Tibial artery (tissue), 4 donors: ENCODE results near the gene ABCA12.

ENCODE experiments used
- DNase-seq, 2 donors: peaks; one replicate each; pipeline ENCODE4 v3.0.0-alpha.2; 2019
- H3K27ac ChIP-seq, 2 donors: fragments of 200-600 bp; sonication (generic) in 1 of 2; 1 replicate in 1 of 2; 2 replicates in 1 of 2; pipeline ENCODE4 v1.5.1; 2018 to 2019; ENCODE audit warnings: mild to moderate bottlenecking in 1 of 2
- H3K27me3 ChIP-seq, 2 donors: fragments of 200-600 bp; sonication (generic) in 1 of 2; one replicate each; pipeline versions ENCODE4 v1.5.1 to v1.6.0; 2016 to 2019
- H3K36me3 ChIP-seq, 3 donors: fragments of 200-600 bp; sonication (generic) in 2 of 3; one replicate each; pipeline ENCODE4 v1.5.1; 2016 to 2019; ENCODE audit warnings: mild to moderate bottlenecking in 2 of 3
- H3K4me1 ChIP-seq, 4 donors: fragments of 200-600 bp; sonication (generic) in 2 of 4; 1 replicate in 3 of 4; 2 replicates in 1 of 4; pipeline ENCODE4 v1.5.1; 2016 to 2019
- H3K4me3 ChIP-seq, 2 donors: fragments of 200-600 bp; sonication (generic) in 1 of 2; 1 replicate in 1 of 2; 2 replicates in 1 of 2; pipeline ENCODE4 v1.5.1; 2018 to 2019; ENCODE audit warnings: mild to moderate bottlenecking in 2 of 2
- H3K9me3 ChIP-seq, 3 donors: fragments of 200-600 bp; sonication (generic) in 1 of 3; one replicate each; pipeline ENCODE4 v1.5.1; 2016 to 2019
- CTCF ChIP-seq, 2 experiments: fragments of 200-600 bp in 1 of 2; fragments of 450-650 bp in 1 of 2; IDR thresholded peaks; one replicate each; pipeline ENCODE4 v1.5.1; 2017 to 2019; ENCODE audit warnings: antibody characterized with exemption in 2 of 2, mild to moderate bottlenecking in 1 of 2, moderate library complexity in 1 of 2
- intact Hi-C: fragments of 100-400 bp; cut with DNase I; formaldehyde crosslinking; loops from one replicate; pipeline ENCODE4 v1.15.0; 2023; ENCODE audit warnings: low total_unique reads

The ABCA12 gene

GRCh38 chr2:215098875-215099274, 39.6 kb downstream of the ABCA12 start:
- TF ChIP-seq CTCF (IDR thresholded peaks at IDR 0.05): no peak
- Histone ChIP-seq H3K9me3 (no peaks in the 10 kb centered on the region), H3K4me1 (no peaks in the 10 kb centered on the region), H3K27me3 (no peaks in the 10 kb centered on the region), H3K36me3 (no peaks in the 10 kb centered on the region), H3K4me3 (no peak overlapping the region), H3K27ac (no peak overlapping the region)
- intact Hi-C loops: no loop called here
- DNase-seq: no peak

- Histone ChIP-seq H3K36me3 (no peaks in the 10 kb centered on the region), H3K27ac (no peak overlapping the region), H3K9me3 (no peaks in the 10 kb centered on the region), H3K4me1 (no peaks in the 10 kb centered on the region), H3K4me3 (no peak overlapping the region), H3K27me3 (no peaks in the 10 kb centered on the region)
- TF ChIP-seq CTCF (IDR thresholded peaks at IDR 0.05): no peak
- DNase-seq: no peak
- intact Hi-C loops: no loop called here
Observed at GRCh38 chr2:215084080-215084479, 54.3 kb downstream of the ABCA12 start.

- intact Hi-C loops: no loop called here
- H3K4me3 ChIP-seq: no peak overlapping the region
- no peak for DNase-seq
- no peak for TF ChIP-seq CTCF (IDR thresholded peaks at IDR 0.05)
- H3K36me3 ChIP-seq: no peaks in the 10 kb centered on the region
- no peaks in the 10 kb centered on the region for H3K27me3 ChIP-seq
- no peaks in the 10 kb centered on the region for H3K9me3 ChIP-seq
- no peaks in the 10 kb centered on the region for H3K4me1 ChIP-seq
- H3K27ac ChIP-seq: no peak overlapping the region
Observed at GRCh38 chr2:215083146-215083545, 55.3 kb downstream of the ABCA12 start.

- Histone ChIP-seq H3K4me1 (no peaks in the 10 kb centered on the region), H3K27ac (no peak overlapping the region), H3K4me3 (no peak overlapping the region), H3K9me3 (no peaks in the 10 kb centered on the region), H3K27me3 (no peaks in the 10 kb centered on the region), H3K36me3 (no peaks in the 10 kb centered on the region)
- no peak for DNase-seq
- TF ChIP-seq CTCF (IDR thresholded peaks at IDR 0.05): no peak
- intact Hi-C loops: no loop called here
Observed at GRCh38 chr2:215082446-215082845, 56.0 kb downstream of the ABCA12 start.

GRCh38 chr2:215080545-215080944, 57.9 kb downstream of the ABCA12 start:
- intact Hi-C loops: no loop called here
- H3K36me3 ChIP-seq: no peaks in the 10 kb centered on the region
- H3K4me1 ChIP-seq: no peaks in the 10 kb centered on the region
- no peak for TF ChIP-seq CTCF (IDR thresholded peaks at IDR 0.05)
- no peaks in the 10 kb centered on the region for H3K27me3 ChIP-seq
- H3K27ac ChIP-seq: no peak overlapping the region
- no peak for DNase-seq
- H3K4me3 ChIP-seq: no peak overlapping the region
- H3K9me3 ChIP-seq: no peaks in the 10 kb centered on the region

- no peak overlapping the region for H3K27ac ChIP-seq
- no peaks in the 10 kb centered on the region for H3K27me3 ChIP-seq
- TF ChIP-seq CTCF (IDR thresholded peaks at IDR 0.05): no peak
- no peak overlapping the region for H3K4me3 ChIP-seq
- no peaks in the 10 kb centered on the region for H3K4me1 ChIP-seq
- no peaks in the 10 kb centered on the region for H3K9me3 ChIP-seq
- no peaks in the 10 kb centered on the region for H3K36me3 ChIP-seq
- intact Hi-C loops: no loop called here
- no peak for DNase-seq
Observed at GRCh38 chr2:215071676-215072075, 66.8 kb downstream of the ABCA12 start.
